ENCODE measurements around the gene EPHX1.
"Not testable (repeated sequence)": the region's sequence is repeated elsewhere in the genome, so short reads cannot be mapped to it uniquely, and the experiment has no call there.

Gene EPHX1

GRCh38 chr1:225809842-225810578 lies at the start of gene EPHX1:
Gene EPHX1, plus strand, starts transcription at chr1:225810124. Its CDS starts 18,606 bp downstream, at chr1:225828730.
- DNase-seq (ENCODE audit: low read depth in 2 of 2), result peak; percentile 14 to 32

- DNase-seq (ENCODE audit: low read depth in 2 of 2), result no peak
Measured at GRCh38 chr1:225760531-225760930, 49.4 kb upstream of the EPHX1 start.

- DNase-seq (ENCODE audit: low read depth in 2 of 2), result not testable (repeated sequence)
Measured at GRCh38 chr1:225761395-225761794, 48.5 kb upstream of the EPHX1 start.

- no peak for DNase-seq (ENCODE audit: low read depth in 2 of 2)
Measured at GRCh38 chr1:225762002-225762441, 47.9 kb upstream of the EPHX1 start.

GRCh38 chr1:225762444-225762843 lies 47.5 kb upstream of the EPHX1 start:
- no peak for DNase-seq (ENCODE audit: low read depth in 2 of 2)

GRCh38 chr1:225763716-225764548 lies 46.0 kb upstream of the EPHX1 start:
- DNase-seq (ENCODE audit: low read depth in 2 of 2), result no peak

GRCh38 chr1:225765982-225766674 lies 43.8 kb upstream of the EPHX1 start:
- no peak for DNase-seq (ENCODE audit: low read depth in 2 of 2)

- DNase-seq (ENCODE audit: low read depth in 2 of 2), result no peak
Measured at GRCh38 chr1:225766967-225767633, 42.8 kb upstream of the EPHX1 start.

GRCh38 chr1:225767634-225768540 lies 42.0 kb upstream of the EPHX1 start:
- DNase-seq (ENCODE audit: low read depth in 2 of 2), result no peak

- DNase-seq (ENCODE audit: low read depth in 2 of 2), result no peak
Measured at GRCh38 chr1:225768662-225769426, 41.1 kb upstream of the EPHX1 start.

- no peak for DNase-seq (ENCODE audit: low read depth in 2 of 2)
Measured at GRCh38 chr1:225769687-225770086, 40.2 kb upstream of the EPHX1 start.

GRCh38 chr1:225770561-225771248 lies 39.2 kb upstream of the EPHX1 start:
- no peak for DNase-seq (ENCODE audit: low read depth in 2 of 2)

- no peak for DNase-seq (ENCODE audit: low read depth in 2 of 2)
Measured at GRCh38 chr1:225771661-225772322, 38.1 kb upstream of the EPHX1 start.

GRCh38 chr1:225772323-225772768 lies 37.6 kb upstream of the EPHX1 start:
- DNase-seq (ENCODE audit: low read depth in 2 of 2), result no peak

GRCh38 chr1:225772848-225773247 lies 37.1 kb upstream of the EPHX1 start:
- DNase-seq (ENCODE audit: low read depth in 2 of 2), result no peak

GRCh38 chr1:225774281-225775147 lies 35.4 kb upstream of the EPHX1 start:
- no peak for DNase-seq (ENCODE audit: low read depth in 2 of 2)

- DNase-seq (ENCODE audit: low read depth in 2 of 2), result no peak
Measured at GRCh38 chr1:225776294-225776693, 33.6 kb upstream of the EPHX1 start.
